ENCODE data around the gene TMEM14A. TPM values are rescaled to one million over a fixed set of nuclear protein-coding genes. Genes with fewer than 3 reads are reported as not detected.

The TMEM14A gene
- total and polyA plus RNA-seq, 2 experiments from 2014 or later: 10.7 to 34.4 TPM

DNA sequence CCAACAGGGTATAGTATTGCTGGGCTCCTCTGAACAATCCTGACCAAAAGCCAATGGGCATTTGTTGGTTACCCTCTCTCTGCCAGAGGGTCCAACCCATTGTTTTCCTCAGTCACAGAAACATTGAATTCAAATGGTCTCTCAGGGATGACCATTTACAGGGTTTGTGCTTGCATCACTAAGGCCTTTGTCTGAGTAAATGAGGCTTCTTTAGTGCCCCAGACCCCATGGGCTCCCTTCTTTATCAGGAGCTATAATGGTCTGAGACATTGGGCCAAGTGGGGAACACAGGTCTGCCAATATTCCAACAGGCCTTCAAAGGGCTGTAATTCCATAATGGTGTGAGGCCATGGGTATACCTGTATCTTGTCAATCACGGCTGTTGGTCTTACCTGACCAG, 65.2 kb downstream of the TMEM14A start:
- TF ChIP-seq, protein P1, sequence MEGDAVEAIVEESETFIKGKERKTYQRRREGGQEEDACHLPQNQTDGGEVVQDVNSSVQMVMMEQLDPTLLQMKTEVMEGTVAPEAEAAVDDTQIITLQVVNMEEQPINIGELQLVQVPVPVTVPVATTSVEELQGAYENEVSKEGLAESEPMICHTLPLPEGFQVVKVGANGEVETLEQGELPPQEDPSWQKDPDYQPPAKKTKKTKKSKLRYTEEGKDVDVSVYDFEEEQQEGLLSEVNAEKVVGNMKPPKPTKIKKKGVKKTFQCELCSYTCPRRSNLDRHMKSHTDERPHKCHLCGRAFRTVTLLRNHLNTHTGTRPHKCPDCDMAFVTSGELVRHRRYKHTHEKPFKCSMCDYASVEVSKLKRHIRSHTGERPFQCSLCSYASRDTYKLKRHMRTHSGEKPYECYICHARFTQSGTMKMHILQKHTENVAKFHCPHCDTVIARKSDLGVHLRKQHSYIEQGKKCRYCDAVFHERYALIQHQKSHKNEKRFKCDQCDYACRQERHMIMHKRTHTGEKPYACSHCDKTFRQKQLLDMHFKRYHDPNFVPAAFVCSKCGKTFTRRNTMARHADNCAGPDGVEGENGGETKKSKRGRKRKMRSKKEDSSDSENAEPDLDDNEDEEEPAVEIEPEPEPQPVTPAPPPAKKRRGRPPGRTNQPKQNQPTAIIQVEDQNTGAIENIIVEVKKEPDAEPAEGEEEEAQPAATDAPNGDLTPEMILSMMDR (IDR thresholded peaks at IDR 0.05; ENCODE audit: low read depth, low read length): no peak
- no peak overlapping the region for H3K27ac ChIP-seq
- DNase-seq (ENCODE audit: low read depth in 1 of 2, low spot score in 1 of 2): no peak
- H3K4me3 ChIP-seq: no peak overlapping the region
- H3K4me1 ChIP-seq (ENCODE audit: low read depth): no peaks in the 10 kb centered on the region
- H3K27me3 ChIP-seq: no peaks in the 10 kb centered on the region
- no peaks in the 10 kb centered on the region for H3K36me3 ChIP-seq
- H3K9me3 ChIP-seq (ENCODE audit: low read depth): no peaks in the 10 kb centered on the region

Other genes starting within 250 kb of the TMEM14A start
- gene TRAM2, start 94.1 kb upstream of the TMEM14A start, total RNA-seq: 6.6 and 7.0 TPM in 2 replicates
- gene TRAM2, start 94.1 kb upstream of the TMEM14A start, polyA plus RNA-seq: 4.5 and 7.7 TPM in 2 replicates
- gene GSTA2, start 92.4 kb downstream of the TMEM14A start, total RNA-seq: not detected in 2 replicates
- gene GSTA2, start 92.4 kb downstream of the TMEM14A start, polyA plus RNA-seq: 0.24 TPM in 1 of 2 replicates, not detected in the other
- 0.11 TPM in 1 of 2 replicates, not detected in the other for gene GSTA1, start 132.7 kb downstream of the TMEM14A start, total RNA-seq
- 0.67 TPM in 1 of 2 replicates, not detected in the other for gene GSTA1, start 132.7 kb downstream of the TMEM14A start, polyA plus RNA-seq
- not detected in 2 replicates for gene GSTA5, start 169.7 kb downstream of the TMEM14A start, total RNA-seq
- not detected in 2 replicates for gene GSTA5, start 169.7 kb downstream of the TMEM14A start, polyA plus RNA-seq
- gene GSTA3, start 238.6 kb downstream of the TMEM14A start, total RNA-seq: 0.32 TPM in 1 of 2 replicates, not detected in the other
- not detected in 2 replicates for gene GSTA3, start 238.6 kb downstream of the TMEM14A start, polyA plus RNA-seq